ENCODE data around the gene FN1.

Gene FN1

GRCh38 chr2:215374002-215374401, 61.9 kb downstream of the FN1 start:
- Histone ChIP-seq H3K9me3 (replicated peaks in 1 of 2; ENCODE audit: control insufficient read depth in 2 of 2, insufficient read depth in 1 of 2, low read depth in 1 of 2, low read length in 2 of 2) (no peaks in the 10 kb centered on the region), H3K4me2 (ENCODE audit: insufficient read depth, low read length, poor library complexity, severe bottlenecking) (no peak overlapping the region), H3K36me3 (replicated peaks in 1 of 2; ENCODE audit: control insufficient read depth in 2 of 2, insufficient read depth in 2 of 2, low read length in 2 of 2) (peaks cover 30 to 94% of the 10 kb centered on the region in 2 donors), H2BK120ac (ENCODE audit: low read depth, low read length) (no peak overlapping the region), H3K9ac (ENCODE audit: low read depth, low read length, poor library complexity) (no peak overlapping the region), H2BK5ac (ENCODE audit: low read length) (no peak overlapping the region), H4K8ac (ENCODE audit: low read depth, low read length) (no peak overlapping the region), H3K14ac (ENCODE audit: low read length) (no peak overlapping the region), H2BK12ac (ENCODE audit: low read length) (no peak overlapping the region), H2AFZ (ENCODE audit: low read length) (no peak overlapping the region), H3K4me1 (ENCODE audit: control insufficient read depth in 2 of 2, insufficient read depth in 1 of 2, low read depth in 1 of 2, low read length in 2 of 2) (no peaks in the 10 kb centered on the region), H3K27ac (replicated peaks; ENCODE audit: low read length) (no peak overlapping the region), H2AK5ac (ENCODE audit: low read depth, low read length) (no peak overlapping the region), H3K79me1 (ENCODE audit: low read depth, low read length) (no peaks in the 10 kb centered on the region), H3K4ac (ENCODE audit: low read length) (no peak overlapping the region), H3K27me3 (ENCODE audit: control insufficient read depth in 3 of 3, insufficient read depth in 3 of 3, low read depth in 1 of 3, low read length in 3 of 3) (no peaks in the 10 kb centered on the region), H3K4me3 (ENCODE audit: low read length in 2 of 2) (no peak overlapping the region), H3K23ac (ENCODE audit: low read depth, low read length, poor library complexity) (no peak overlapping the region), H3K18ac (ENCODE audit: low read length) (no peak overlapping the region), H4K91ac (ENCODE audit: low read depth, low read length, poor library complexity) (no peak overlapping the region), H2BK15ac (ENCODE audit: low read length) (no peak overlapping the region)
- no peak for DNase-seq (ENCODE audit: low spot score)
- no CpG with 5 or more reads among the region's 1 CpG for WGBS, 2 donors (ENCODE audit: extremely low coverage in 2 of 2, insufficient read length in 2 of 2, insufficient replicate concordance in 1 of 2)

DNA sequence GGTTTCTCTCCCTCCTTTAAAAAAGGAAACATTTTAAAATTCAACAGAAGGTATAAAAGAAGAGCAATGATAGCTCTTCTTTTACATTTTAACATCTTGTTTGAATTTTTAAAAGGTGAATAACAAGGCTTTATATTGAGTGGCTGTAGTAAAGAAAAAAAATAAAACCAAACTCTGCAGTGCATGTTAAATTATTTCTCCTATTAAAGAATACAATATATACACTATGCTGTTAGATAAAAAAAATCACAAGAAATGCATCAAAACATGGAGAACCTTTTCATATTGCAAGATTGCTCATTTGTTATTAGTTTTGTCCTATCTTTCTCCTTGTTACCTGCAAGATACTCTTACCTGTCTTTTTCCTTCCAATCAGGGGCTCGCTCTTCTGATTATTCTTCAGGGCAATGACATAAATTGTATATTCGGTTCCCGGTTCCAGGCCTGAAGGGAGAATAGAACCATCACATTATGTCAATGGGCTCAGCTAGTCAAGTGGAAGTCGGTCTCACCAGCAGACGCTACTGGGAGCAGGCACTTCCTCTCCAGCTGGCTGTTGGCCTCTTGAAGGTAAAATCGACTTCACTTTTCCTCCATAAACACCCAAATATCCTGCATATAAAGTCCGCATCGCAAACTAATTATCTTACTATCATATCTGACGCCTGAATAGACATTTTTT, 62.8 kb downstream of the FN1 start:
- Histone ChIP-seq H2AFZ (ENCODE audit: low read length) (no peak overlapping the region), H4K8ac (ENCODE audit: low read depth, low read length) (no peak overlapping the region), H2BK120ac (ENCODE audit: low read depth, low read length) (no peak overlapping the region), H3K79me1 (ENCODE audit: low read depth, low read length) (no peaks in the 10 kb centered on the region), H3K18ac (ENCODE audit: low read length) (no peak overlapping the region), H3K27ac (replicated peaks; ENCODE audit: low read length) (no peak overlapping the region), H3K14ac (ENCODE audit: low read length) (no peak overlapping the region), H3K23ac (ENCODE audit: low read depth, low read length, poor library complexity) (no peak overlapping the region), H3K36me3 (replicated peaks in 1 of 2; ENCODE audit: control insufficient read depth in 2 of 2, insufficient read depth in 2 of 2, low read length in 2 of 2) (peaks cover 30 to 93% of the 10 kb centered on the region in 2 donors), H3K4ac (ENCODE audit: low read length) (no peak overlapping the region), H3K9ac (ENCODE audit: low read depth, low read length, poor library complexity) (peak overlapping the region; percentile 30), H3K4me3 (ENCODE audit: low read length in 2 of 2) (no peak overlapping the region), H2BK12ac (ENCODE audit: low read length) (no peak overlapping the region), H2BK5ac (ENCODE audit: low read length) (no peak overlapping the region), H2BK15ac (ENCODE audit: low read length) (no peak overlapping the region), H3K9me3 (replicated peaks in 1 of 2; ENCODE audit: control insufficient read depth in 2 of 2, insufficient read depth in 1 of 2, low read depth in 1 of 2, low read length in 2 of 2) (no peaks in the 10 kb centered on the region), H3K27me3 (ENCODE audit: control insufficient read depth in 3 of 3, insufficient read depth in 3 of 3, low read depth in 1 of 3, low read length in 3 of 3) (no peaks in the 10 kb centered on the region), H3K4me1 (ENCODE audit: control insufficient read depth in 2 of 2, insufficient read depth in 1 of 2, low read depth in 1 of 2, low read length in 2 of 2) (no peaks in the 10 kb centered on the region), H3K4me2 (ENCODE audit: insufficient read depth, low read length, poor library complexity, severe bottlenecking) (no peak overlapping the region), H2AK5ac (ENCODE audit: low read depth, low read length) (no peak overlapping the region), H4K91ac (ENCODE audit: low read depth, low read length, poor library complexity) (no peak overlapping the region)
- no CpG with 5 or more reads among the region's 9 CpGs for WGBS, 2 donors (ENCODE audit: extremely low coverage in 2 of 2, insufficient read length in 2 of 2, insufficient replicate concordance in 1 of 2)
- DNase-seq (ENCODE audit: low spot score), result no peak

DNA sequence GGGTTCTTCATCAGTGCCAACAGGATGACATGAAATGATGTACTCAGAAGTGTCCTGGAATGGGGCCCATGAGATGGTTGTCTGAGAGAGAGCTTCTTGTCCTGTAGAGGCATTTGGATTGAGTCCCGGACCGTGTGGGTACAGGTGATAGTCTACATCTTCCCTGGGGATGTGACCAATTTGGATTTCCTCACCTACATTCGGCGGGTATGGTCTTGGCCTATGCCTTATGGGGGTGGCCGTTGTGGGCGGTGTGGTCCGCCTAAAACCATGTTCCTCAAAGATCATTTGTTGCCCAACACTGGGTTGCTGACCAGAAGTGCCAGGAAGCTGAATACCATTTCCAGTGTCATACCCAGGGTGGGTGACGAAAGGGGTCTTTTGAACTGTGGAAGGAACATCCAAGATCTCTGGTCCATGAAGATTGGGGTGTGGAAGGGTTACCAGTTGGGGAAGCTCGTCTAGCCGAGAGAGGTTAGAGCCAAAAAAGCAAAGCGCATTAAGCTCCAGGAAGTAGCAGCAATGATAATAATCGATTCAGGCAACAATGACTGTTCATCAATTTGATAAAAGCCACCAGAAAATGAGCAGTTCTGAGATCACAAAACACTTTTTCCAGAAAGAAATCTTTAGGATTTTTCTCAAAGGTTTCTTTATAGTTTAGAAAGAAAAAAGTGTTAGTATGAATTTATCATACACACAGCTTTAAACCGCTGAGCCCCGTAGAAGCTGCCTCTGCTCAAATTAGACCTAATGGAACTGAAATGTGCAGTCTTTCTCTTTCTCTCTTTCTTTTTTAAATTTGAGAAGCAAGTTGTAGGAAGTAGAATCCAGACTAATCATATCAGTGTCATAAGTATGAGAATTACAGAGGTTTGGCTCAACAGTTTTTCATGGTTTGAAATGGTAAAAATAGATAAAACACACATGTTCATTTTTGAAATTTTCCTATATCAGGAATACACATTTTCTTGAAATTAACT, 63.7 kb downstream of the FN1 start:
- H3K4me1 ChIP-seq (ENCODE audit: control insufficient read depth in 2 of 2, insufficient read depth in 1 of 2, low read depth in 1 of 2, low read length in 2 of 2), result no peaks in the 10 kb centered on the region
- H3K4ac ChIP-seq (ENCODE audit: low read length), result no peak overlapping the region
- no peak overlapping the region for H3K14ac ChIP-seq (ENCODE audit: low read length)
- no peaks in the 10 kb centered on the region for H3K27me3 ChIP-seq (ENCODE audit: control insufficient read depth in 3 of 3, insufficient read depth in 3 of 3, low read depth in 1 of 3, low read length in 3 of 3)
- no peaks in the 10 kb centered on the region for H3K79me1 ChIP-seq (ENCODE audit: low read depth, low read length)
- H3K36me3 ChIP-seq (replicated peaks in 1 of 2; ENCODE audit: control insufficient read depth in 2 of 2, insufficient read depth in 2 of 2, low read length in 2 of 2), result peaks cover 28 to 93% of the 10 kb centered on the region in 2 donors
- H3K23ac ChIP-seq (ENCODE audit: low read depth, low read length, poor library complexity), result no peak overlapping the region
- no peak overlapping the region for H2BK15ac ChIP-seq (ENCODE audit: low read length)
- no peak overlapping the region for H2BK120ac ChIP-seq (ENCODE audit: low read depth, low read length)
- H3K9ac ChIP-seq (ENCODE audit: low read depth, low read length, poor library complexity), result no peak overlapping the region
- H3K4me3 ChIP-seq (ENCODE audit: low read length in 2 of 2), result no peak overlapping the region
- no peak overlapping the region for H3K4me2 ChIP-seq (ENCODE audit: insufficient read depth, low read length, poor library complexity, severe bottlenecking)
- H4K91ac ChIP-seq (ENCODE audit: low read depth, low read length, poor library complexity), result no peak overlapping the region
- no peak overlapping the region for H3K18ac ChIP-seq (ENCODE audit: low read length)
- H4K8ac ChIP-seq (ENCODE audit: low read depth, low read length), result no peak overlapping the region
- H2AFZ ChIP-seq (ENCODE audit: low read length), result no peak overlapping the region
- H2AK5ac ChIP-seq (ENCODE audit: low read depth, low read length), result no peak overlapping the region
- H2BK5ac ChIP-seq (ENCODE audit: low read length), result no peak overlapping the region
- no peak overlapping the region for H2BK12ac ChIP-seq (ENCODE audit: low read length)
- no CpG with 5 or more reads among the region's 14 CpGs for WGBS, 2 donors (ENCODE audit: extremely low coverage in 2 of 2, insufficient read length in 2 of 2, insufficient replicate concordance in 1 of 2)
- H3K9me3 ChIP-seq (replicated peaks in 1 of 2; ENCODE audit: control insufficient read depth in 2 of 2, insufficient read depth in 1 of 2, low read depth in 1 of 2, low read length in 2 of 2), result no peaks in the 10 kb centered on the region
- no peak for DNase-seq (ENCODE audit: low spot score)
- no peak overlapping the region for H3K27ac ChIP-seq (replicated peaks; ENCODE audit: low read length)

All from neuronal stem cell (in vitro differentiated cells).